HG02840 (cell line): ENCODE data around the gene ERVFRD-1.
A peak's percentile ranks its signal among the peaks of the same experiment; 100 is the strongest.
"Not testable (repeated sequence)": the region's sequence is repeated elsewhere in the genome, so short reads cannot be mapped to it uniquely, and the experiment has no call there.

ENCODE experiments used
- ATAC-seq: cut with Tn5 transposase; IDR thresholded peaks from one replicate; pipeline ENCODE4 v1.9.1; 2021; ENCODE audit warnings: mild to moderate bottlenecking, moderate library complexity, moderate number of reproducible peaks; ENCODE audit not compliant: unreplicated experiment, low FRiP score

ERVFRD-1 gene

DNA sequence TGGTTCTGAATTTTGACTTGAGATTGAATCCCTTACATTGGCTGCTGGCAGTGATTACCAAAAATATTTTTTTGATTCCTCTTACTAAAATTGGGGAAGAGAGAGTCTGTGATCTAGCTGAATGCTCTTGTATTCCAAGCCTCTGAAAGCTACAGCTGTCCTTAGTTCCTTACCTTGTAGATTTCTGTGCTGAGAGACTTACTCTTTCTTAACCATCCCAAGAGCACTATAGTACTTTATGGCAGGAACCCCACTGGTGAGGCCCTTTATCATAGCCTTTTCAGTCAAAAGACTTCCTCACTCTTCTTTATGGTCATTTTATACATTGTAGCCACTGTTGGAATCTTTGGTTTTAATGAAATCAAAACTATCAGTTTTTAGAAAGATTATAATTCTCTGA is 19.1 kb upstream of the ERVFRD-1 start:
- no peak for ATAC-seq

DNA sequence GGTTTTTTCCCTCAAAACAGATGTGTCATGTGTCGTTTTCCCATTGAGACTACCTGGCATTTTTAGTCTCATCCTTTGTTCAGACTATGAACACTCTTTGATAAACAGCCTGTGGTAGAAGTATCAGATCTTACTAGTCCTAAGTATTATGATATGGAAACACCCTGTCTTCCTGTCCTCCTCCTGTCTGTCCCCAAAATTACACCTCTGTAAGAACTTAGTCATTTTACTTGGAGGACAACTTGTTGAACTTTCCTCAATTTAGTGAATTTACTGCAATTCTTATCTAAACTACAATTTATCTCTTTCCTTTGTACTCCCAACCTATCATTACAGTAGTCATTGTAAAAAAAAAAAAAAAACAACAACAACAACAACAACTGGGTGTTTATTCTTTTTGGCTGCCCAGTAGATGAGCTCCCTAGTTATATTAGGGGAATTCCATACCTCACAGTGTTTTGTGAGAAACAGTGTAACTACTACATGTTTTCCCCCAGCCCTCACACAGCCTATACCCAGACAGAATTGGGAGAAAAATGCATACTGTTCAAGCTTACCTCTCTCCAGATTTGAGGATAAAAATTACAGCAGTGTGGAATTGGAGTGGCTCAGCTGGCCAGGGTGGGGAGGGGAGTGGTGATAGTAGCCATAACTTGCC is 18.5 kb upstream of the ERVFRD-1 start:
- peak; percentile 56 for ATAC-seq

DNA sequence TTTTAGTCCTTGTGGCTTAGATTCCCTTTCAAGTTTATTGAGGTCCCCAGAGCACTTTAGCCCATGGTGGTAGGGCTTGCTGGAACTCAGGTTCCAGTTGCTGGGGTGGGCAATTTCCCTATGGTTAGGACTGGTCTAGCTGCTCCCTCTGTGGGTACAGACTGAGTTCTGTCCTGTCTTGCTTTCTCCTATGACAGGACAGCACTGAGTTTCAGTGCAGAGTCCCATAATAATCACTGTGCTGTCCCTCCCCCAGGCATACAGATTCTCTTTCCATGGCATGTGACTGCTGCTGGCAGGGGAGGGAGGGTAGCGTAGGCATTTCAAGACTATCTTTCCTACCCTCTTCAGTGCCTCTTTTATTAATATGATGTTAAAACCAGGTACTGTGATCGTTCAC is 17.1 kb upstream of the ERVFRD-1 start:
- no peak for ATAC-seq

DNA sequence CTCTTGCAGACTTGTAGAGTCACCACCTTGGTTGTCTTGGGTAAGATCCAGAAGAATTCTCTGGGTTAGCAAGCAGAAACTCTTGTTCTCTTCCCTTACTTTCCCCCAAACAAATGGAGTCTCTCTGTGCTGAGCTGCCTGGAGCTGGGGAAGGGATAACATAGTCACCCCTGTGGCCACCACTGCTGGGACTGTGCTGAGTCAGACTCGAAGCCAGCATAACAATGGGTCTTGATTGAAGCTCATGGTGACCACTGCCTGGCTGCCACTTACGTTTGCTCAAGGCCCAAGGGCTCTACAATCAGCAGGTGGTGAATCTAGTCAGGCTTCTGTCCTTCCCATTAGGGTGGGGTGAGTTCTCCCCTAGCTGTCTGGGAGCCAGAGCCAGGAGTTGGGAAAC is 15.4 kb upstream of the ERVFRD-1 start:
- ATAC-seq = no peak

DNA sequence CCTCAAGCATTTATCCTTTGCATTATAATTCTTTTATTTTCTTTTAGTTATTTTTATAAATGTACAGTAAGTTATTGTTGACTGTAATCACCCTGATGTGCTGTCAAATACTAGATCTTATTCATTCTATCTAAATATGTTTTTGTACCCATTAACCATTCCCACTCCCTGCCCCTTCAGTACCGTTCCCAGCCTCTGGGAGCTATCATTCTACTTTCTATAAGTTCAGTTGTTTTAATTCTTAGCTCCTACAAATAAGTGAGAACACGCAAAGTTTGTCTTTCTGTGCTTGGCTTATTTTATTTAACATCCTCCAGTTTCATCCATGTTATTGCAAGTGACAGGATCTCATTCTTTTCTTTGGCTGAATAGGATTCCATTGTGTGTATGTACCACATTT is 12.5 kb upstream of the ERVFRD-1 start:
- ATAC-seq = no peak

DNA sequence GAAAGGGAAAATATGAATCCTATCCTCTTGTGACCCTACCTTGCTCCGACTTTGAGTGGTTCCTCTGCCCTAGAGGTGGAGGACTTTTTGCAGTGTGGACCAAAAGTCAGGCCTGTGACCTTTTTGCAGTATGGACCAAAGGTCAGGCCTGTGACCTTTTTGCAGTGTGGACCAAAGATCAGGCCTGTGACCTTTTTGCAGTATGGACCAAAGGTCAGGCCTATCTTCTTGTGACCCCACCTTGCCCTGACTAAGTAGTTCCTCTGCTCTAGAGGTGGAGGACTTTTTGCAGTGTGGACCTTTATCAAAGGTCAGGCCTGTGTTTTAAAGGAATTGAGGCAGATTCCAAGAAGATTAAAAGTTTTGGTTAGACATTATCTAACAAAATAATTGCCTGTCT is 10.9 kb upstream of the ERVFRD-1 start:
- no peak for ATAC-seq

DNA sequence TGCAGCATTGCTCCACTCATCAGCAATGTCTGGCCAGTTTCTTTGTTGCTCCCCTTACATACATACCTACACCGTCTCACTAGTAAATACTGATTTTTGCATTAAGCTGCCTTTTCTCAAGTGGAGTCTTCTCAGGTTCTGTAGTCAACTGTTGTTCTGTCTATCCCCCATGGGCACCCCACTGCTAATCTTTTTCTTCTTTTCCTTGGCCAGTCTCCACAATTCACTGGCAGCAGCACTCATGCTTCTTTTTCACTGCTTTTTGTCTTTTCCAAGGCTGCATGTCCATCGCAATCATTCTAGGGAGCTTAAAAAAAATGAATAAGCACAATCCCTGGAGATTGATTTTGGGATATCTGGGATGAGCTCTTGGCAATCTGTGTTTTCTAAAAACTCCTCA is 10.3 kb upstream of the ERVFRD-1 start:
- no peak for ATAC-seq

DNA sequence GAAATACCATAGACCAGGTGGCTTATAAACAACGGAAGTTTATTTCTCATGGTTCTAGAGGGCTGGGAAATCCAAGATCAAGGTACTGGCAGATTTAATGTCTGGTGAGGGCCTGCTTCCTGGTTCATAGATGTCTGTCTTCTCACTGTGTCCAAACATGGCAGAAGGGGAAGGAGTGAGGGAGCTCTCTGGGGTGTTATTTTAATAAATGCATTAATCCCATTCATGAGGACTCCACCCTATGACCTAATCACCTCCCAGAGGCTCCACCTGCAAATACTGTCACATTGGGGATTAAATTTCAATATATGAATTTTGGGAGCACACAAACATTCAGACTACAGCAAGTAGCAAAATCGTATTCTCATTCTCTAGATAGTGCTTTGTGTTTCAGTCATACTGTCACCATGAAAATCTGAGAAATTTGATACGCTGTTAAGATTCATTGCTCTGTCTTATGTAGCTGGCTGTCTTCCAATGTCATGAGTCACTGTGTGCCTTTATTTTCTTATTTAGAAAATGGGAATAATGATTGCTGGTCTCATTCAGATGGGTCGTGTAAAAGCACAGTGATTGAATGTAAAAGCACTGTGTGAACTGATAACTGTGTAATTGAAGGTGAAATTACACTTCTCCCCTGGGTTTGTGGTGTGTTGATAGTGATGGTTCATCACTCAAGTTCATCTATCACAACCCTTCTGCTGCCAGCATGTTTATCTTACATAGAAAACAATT is 8.9 kb upstream of the ERVFRD-1 start:
- ATAC-seq = no peak

DNA sequence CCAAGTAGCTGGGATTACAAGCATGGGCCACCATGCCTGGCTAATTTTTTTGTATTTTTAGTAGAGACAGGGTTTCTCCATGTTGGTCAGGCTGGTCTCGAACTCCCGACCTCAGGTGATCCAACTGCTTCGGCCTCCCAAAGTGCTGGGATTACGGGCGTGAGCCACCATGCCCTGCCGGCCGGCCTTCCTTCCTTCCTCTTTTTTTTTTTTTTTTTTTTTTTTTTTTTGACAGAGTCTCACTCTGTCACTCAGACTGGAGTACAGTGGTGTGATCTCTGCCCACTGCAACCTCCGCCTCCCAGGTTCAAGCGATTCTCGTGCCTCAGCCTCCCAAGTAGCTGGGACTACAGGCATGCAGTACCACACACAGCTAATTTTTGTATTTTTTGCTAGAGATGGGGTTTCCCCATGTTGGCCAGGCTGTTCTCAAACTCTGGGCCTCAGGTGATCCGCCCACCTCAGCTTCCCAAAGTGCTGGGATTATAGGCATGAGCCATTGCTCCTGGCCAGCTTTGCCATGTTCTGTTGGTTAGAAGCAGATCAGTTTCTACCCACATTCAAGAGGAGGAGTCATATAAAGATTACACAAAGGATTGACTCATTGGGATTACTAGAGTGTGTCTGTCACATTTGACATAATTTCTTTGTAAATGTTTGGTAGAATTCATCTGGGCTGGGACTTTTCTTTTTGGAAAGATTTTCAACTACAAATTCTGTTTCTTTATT is 4.4 kb upstream of the ERVFRD-1 start:
- ATAC-seq = not testable (repeated sequence)

DNA sequence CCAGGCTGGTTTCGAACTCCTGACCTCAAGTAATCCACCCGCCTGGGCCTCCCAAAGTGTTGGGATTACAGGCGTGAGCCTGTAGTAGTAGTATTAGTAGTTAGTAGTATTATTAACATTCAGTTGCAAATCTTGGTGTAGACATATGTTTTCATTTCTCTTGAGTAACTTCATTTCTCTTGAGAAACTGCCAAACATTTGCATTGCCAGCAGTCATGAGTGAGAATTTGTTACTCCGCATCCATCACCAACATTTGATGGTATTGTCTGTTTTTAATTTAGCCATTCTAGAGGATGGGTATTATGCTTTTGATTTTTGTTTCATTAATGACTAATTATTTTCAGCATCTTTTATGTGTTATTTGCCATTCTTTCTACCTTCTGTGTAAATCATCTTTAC is 1.5 kb upstream of the ERVFRD-1 start:
- ATAC-seq = no peak

DNA sequence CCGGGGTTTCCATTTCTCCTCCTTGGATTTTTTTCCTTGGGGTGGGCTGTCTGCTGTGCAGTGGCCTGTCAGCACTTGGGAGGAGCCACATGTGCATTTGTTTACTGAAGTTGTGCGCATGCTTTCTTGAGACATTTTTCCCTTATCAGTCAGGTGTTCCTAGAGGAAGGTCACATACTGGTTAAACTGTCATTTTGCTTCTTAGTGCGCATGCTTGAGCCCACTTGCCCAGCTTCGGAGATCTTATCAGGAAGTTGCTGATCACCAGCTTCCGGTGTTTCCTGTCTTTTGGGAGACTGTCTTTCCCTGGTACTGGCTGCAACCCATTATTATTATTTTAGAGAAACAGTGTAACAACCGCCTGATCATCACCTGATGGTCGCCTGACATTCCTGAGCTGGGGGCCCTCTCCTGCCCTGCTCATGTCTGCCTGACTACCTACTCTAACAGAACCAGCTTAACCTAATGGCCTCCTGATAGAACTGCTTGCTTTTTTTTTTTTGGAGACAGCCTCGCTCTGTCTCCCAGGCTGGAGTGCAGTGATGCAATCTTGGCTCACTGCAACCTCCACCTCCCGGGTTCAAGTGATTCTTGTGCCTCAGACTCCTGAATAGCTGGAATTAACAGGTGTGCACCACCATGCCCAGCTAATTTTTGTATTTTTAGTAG is 378 bp upstream of the ERVFRD-1 start:
- ATAC-seq = no peak

DNA sequence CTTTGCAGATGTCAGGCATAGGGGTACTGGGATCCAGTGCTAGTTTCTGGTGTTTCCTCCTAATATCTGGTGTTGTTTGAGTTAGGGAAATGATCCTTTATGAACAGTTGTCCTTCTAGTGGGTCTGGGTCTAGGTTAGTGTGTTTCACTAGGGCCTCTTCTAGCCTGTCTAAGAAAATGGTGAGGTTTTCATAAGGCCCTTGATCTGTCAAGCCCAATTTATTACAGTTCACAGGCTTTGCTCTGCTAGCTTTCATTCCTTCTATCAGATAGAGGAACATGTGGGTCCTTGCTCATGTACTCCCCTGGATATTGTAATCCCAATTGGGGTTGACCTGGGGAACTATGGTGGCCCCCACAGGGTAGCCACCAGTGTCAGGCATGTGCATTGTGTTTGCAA is 2.8 kb downstream of the ERVFRD-1 start:
- ATAC-seq = no peak

DNA sequence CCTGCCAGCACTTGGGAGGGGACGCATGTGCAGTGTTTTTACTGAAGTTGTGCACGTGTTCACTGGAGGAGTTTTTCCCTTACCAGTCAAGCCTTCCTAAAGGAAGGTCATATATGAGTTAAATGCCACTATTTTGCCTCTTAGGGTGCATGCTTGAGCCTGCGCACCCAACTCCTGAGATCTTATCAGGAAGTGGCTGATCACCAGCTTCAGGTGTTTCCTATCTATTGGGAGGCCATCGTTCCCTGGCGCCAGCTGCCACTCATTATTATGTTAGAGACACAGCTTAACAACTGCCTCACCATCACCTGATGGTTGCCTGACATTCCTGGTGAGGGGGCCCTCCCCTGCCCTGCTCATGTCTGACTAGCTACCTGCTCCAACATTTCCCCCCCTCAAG is 8.5 kb downstream of the ERVFRD-1 start:
- ATAC-seq = no peak

DNA sequence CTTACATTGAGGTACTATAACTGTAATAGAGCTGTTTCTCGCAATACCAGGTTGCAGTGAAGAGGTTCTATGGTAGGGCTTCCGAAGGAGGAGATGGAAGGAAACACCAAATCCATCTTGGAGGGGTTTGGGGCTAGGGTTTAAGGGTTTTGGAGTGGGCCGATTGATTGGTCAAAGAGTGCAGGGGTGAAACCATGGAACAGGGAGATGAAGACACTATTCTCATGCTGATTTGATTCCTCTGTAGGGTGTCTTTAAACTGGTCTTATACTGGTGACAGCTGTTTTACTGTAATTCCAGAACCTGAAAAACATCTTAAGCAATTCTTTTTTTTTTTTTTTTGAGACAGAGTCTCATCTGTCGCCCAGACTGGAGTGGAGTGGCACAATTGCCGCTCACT is 10.1 kb downstream of the ERVFRD-1 start:
- no peak for ATAC-seq

DNA sequence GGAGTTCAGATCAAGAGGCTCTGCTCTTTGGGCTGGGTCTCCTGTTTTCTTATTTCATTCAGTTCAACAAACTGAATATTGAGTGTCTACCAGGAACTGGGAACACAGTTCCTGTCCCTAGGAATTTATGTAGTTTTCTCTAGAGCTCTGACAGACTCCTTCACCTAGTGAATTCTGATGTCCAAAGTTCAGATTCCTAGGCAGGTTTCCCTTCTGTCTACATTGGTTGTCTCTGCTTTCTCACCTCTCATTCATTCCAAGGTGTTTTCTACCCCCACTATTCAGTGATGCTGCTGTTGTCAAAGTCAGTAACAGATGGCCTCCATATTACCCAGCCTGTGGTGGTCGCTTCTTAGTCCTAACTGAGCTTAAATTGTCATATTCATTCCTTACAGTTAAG is 13.5 kb downstream of the ERVFRD-1 start:
- ATAC-seq = no peak

DNA sequence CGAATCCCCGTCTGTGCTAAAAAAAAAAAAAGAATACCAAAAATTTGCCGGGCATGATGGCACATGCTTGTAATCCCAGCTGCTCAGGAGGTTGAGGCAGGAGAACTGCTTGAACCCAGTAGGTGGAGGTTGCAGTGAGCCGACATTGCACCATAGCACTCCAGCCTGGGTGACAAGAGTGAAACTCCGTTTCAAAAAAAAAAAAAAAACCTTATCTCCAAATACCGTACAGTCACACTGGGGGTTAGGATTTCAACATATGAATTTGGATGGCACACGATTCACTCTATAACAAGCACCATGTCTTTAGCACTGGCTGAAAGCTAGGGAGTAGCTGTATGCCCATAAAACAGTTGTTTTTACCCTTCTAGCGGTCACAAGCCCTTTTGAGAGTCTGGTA is 14.0 kb downstream of the ERVFRD-1 start:
- no peak for ATAC-seq

DNA sequence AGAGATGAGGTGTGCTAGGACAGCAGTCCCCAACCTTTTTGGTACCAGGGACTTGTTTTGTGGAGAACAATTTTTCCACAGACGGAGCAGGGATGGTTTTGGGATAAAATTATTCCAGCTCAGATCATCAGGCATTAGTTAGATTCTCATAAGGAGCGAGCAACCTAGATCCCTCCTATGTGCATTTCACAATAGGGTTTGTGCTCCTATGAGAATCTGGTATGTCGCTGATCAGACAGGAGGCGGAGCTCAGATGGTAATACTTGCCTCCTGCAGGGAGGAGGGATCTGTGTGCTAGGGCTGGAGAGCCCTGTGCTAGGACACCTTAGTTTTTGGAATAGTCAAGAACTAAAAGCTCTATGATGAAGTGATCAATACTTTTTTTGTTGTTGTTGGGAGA is 15.4 kb downstream of the ERVFRD-1 start:
- no peak for ATAC-seq

DNA sequence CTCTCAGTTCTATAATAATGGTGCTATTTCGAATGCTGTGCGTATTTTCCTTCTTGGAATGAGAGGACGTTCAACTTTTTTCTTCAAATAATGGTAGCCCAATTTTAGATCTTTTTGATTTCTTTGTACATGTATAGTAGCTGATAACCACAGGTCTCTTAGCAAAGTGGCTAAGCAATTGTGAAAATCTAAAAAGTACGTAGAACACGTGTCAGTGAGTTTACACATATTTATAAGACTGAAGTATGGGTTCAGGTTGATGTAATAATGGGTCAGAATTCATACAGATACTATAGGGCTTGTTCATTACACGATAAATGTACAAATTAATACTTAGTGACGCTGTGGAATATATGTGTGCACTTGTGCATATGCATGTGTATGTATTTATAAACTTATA is 16.6 kb downstream of the ERVFRD-1 start:
- no peak for ATAC-seq

DNA sequence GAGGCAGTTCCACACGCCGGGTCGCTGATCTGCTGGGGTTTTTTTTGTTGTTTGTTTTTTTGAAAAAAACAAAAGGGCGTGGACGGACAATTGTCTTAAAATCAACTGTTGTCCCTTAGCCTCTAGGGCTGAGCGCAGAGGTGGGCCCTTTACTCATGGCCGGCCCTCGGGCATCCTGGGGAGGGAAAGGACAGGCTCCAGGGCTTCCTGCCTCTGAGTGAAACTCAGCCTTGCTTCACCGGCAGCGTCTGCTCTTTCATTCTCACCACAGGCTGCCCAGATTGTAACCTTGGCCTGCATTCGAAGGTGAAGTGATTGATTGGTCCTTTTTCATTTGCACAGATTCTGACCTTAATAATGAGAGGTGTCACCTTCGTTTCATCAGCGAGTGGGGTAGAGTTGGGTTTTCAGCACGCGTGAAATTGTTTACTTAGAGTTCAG is 17.1 kb downstream of the ERVFRD-1 start:
- ATAC-seq = peak; percentile 30

DNA sequence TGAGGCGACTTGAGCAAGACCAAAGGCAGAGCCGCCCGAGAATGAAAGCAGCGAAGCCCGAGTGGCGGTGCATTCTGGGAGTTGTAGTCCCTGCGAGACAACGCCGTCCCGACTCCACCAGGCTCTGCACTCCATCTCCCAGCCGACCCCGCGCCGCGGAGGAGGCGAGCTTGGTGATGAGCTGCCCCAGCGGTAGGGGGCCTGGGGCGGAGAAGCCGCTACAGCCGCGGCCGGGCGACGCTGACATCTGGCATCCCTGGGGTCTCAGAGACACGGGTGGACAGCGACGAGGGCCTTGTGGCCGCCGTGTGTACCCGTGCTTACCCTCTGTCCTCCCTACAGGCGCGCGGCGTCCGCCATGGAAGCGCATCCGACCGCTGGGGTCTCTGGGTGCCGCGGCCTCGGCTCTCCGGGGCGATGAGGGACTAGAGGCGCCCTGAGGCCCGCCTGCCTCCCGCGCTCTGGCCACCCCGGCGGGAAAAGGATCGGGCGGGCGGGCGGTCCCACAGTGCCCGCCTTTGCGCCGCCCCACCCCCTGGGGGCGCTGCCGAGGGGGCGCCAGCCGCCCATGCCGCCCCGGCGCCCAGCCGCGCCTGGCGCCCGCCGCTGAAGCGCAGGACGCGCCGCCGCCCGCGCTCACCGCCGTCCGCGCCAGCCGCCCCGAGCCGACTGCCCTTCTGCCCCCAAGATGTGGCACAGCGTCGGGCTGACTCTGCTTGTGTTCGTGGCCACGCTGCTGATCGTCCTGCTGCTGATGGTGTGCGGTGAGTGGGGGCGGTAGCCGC is 17.7 kb downstream of the ERVFRD-1 start, which contains the start of gene SMIM13:
Gene SMIM13, plus strand, starts transcription at position 209 of the 785 bp plus-strand sequence. Its CDS starts 480 bp downstream, at position 689.
- peak; percentile 85 for ATAC-seq
